Measurements from ENCODE around the gene PPP4C.

The PPP4C gene

DNA sequence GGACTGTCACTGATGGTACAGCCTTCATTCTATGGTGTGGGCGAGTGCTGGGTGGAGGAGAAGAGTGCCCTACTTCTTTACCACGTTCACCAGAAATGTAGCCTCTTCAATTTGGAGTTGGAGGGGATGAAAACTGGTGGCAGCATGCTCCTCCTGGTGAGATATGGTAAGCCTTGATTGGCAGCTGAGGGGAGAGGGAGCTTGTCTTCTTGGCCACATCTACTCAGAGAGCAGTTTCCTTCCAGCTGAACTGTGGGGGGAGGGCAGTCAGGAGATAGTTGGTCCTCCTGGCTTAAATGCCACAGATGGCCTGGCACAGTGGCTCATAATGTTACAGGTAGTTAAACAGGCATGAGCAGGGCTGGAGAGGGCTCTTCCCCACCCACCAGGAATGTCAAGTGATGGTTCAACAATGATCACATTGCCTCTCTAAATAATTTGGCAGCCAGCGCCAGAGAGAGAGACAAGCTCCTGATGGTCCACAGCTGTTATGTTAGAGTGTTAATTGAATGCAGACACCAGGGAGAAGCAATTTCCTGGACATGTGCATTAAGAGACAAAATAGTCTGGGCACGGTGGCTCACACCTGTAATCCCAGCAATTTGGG lies 56.2 kb downstream of the PPP4C start:
- no peak for DNase-seq

DNA sequence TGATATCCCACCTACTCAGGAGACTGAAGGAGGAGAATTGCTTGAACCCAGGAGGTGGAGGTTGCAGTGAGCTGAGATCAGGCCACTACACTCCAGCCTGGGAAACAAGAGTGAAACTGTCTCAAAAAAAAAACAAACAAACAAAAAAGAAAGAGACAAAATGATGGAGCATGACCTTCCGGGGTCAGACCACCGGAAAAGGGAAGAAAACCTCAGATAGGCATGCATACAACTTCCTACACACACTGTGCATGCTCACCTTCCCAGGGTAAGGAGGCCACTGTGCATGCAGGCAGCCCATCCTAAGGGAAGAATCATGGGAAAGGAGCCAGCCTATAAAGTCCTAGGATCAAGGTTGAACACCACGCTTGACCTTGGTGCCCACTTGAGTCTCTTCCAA lies 56.8 kb downstream of the PPP4C start:
- no peak for DNase-seq

Data from suppressor macrophage treated with lipopolysaccharide for 1 hour (primary cell).